Occipital lobe (tissue), 2 donors: ENCODE data around the gene TAS2R40. TPM values are rescaled to one million over a fixed set of nuclear protein-coding genes. Genes with fewer than 3 reads are reported as not detected.

Experiments used
- DNase-seq: peaks from one replicate; lab custom pipeline; 2025; lab: John Stamatoyannopoulos, UW
- total RNA-seq: library from RNA; depleted of rRNA; stranded (reverse); fragments of >200 nt; gene quantifications from one replicate; pipeline ENCODE4 v1.2.3, GENCODE V29; 2014

Gene TAS2R40
- total RNA-seq, 1 donor from 2014 or later, result not detected

- no peak for DNase-seq
Measured at GRCh38 chr7:143223784-143224183, 1.9 kb downstream of the TAS2R40 start.

GRCh38 chr7:143225047-143225446 lies 3.2 kb downstream of the TAS2R40 start:
- no peak for DNase-seq

GRCh38 chr7:143227806-143228205 lies 6.0 kb downstream of the TAS2R40 start:
- no peak for DNase-seq

GRCh38 chr7:143229054-143229790 lies 7.4 kb downstream of the TAS2R40 start:
- no peak for DNase-seq

- DNase-seq, result no peak
Measured at GRCh38 chr7:143230602-143231457, 9.0 kb downstream of the TAS2R40 start.

DNA sequence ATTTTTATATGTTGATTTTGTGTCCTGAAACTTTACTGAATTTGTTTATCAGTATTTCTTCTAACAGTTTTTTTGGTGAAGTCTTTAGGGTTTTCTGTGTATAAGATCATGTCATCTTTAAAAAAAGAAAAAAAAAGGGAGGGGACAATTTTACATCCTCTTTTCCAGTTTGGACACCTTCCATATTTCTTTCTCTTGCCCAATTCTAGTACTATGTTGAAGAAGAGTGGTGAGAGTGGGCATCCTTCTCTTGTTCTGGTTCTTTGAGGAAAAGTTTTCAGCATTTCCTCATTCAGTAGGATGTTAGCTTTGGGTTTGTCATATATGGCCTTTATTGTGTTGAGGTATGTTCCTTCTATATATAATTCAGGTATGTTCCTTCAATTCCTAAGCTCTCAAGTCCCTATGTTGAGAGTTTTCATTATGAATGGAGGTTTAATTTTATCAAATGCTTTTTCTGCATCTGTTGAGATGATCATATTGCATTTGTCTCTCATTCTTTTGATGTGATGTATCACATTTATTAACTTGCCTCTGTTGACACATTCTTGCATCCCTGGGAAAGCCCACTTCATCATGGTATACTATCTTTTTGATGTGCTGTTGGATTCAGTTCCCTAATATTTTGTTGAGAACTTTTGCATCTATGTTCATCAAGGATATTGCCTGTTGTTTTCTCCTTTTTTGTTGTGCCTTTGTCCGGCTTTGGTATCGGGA lies 12.1 kb downstream of the TAS2R40 start:
- DNase-seq, result no peak

DNA sequence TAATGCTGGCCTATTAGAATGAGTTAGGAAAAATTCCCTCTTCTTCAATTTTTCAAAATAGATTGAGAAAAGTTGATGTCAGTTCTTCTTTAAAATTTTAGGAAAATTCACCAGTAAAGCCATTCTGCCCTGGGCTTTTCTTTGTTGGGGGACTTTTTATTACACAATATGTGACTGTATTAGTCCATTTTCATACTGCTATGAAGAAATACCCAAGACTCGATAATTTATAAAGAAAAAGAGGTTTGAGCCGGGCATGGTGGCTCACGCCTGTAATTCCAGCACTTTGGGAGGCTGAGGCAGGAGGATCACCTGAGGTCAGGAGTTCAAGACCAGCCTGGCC lies 12.7 kb downstream of the TAS2R40 start:
- no peak for DNase-seq

DNA sequence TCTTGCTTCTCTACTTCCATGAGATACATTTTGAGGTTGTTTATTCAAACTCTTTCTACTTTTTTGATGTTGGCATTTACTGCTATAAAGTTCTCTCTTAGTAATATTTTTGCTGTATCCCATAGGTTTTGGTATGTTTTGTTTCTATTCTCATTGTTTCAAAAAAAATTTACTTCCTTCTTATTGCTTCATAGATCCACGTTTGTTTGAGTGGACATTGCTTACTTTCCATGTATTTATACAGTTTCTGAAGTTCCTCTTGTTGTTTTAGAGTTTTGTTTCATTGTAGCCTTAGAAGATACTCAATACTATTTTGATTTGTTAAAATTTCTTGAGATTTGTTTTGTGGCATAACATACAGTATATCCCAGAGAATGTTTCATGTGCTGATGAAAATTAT lies 13.7 kb downstream of the TAS2R40 start:
- no peak for DNase-seq

GRCh38 chr7:143236408-143236990 lies 14.7 kb downstream of the TAS2R40 start:
- no peak for DNase-seq

- DNase-seq, result no peak
Measured at GRCh38 chr7:143237366-143237765, 15.5 kb downstream of the TAS2R40 start.

GRCh38 chr7:143238289-143238980 lies 16.6 kb downstream of the TAS2R40 start:
- DNase-seq, result no peak

GRCh38 chr7:143239813-143240212 lies 18.0 kb downstream of the TAS2R40 start:
- no peak for DNase-seq

- DNase-seq, result peak; percentile 25
Measured at GRCh38 chr7:143240291-143241168, 18.7 kb downstream of the TAS2R40 start.

- DNase-seq, result no peak
Measured at GRCh38 chr7:143242306-143242705, 20.5 kb downstream of the TAS2R40 start.

DNA sequence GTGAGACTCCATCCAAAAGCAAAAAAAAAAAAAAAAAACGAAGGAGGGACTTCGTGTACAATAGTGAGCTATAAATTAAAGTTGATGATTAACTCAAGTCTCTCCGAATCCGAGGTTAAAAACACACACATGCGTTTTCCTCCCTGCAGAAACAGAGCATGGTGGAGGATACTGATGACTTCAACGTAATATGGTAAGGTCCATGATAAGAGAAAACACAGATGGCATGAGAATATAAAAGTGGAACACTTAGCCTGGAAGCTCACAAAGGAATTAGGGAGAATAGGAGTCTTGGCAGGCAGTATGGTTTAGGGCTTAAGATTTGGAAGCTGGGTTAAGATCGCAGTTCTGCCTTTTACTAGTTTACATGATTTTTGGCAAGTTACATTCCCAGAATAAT lies 21.3 kb downstream of the TAS2R40 start:
- no peak for DNase-seq

- DNase-seq, result no peak
Measured at GRCh38 chr7:143243614-143244013, 21.8 kb downstream of the TAS2R40 start.

- no peak for DNase-seq
Measured at GRCh38 chr7:143244321-143244720, 22.5 kb downstream of the TAS2R40 start.

- no peak for DNase-seq
Measured at GRCh38 chr7:143245123-143245522, 23.3 kb downstream of the TAS2R40 start.

DNA sequence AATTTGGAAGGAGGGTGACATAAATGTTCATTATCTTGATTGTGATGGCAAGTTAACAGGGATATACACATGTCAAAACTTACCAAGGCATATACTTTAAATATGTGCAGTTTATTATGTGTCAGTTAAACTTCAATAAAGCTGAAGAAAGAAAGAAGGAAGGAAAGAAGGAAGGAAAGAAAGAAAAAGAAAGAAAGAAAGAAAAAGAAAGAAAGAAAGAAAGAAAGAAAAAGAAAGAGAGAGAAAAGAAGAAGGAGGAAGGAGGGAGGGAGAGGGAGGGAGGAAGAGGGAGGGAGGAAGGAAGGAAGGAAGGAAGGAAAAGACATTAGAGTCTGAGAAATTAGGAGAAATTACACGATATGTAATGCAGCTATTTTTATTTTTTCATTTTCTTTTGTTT lies 25.5 kb downstream of the TAS2R40 start:
- DNase-seq, result no peak

DNA sequence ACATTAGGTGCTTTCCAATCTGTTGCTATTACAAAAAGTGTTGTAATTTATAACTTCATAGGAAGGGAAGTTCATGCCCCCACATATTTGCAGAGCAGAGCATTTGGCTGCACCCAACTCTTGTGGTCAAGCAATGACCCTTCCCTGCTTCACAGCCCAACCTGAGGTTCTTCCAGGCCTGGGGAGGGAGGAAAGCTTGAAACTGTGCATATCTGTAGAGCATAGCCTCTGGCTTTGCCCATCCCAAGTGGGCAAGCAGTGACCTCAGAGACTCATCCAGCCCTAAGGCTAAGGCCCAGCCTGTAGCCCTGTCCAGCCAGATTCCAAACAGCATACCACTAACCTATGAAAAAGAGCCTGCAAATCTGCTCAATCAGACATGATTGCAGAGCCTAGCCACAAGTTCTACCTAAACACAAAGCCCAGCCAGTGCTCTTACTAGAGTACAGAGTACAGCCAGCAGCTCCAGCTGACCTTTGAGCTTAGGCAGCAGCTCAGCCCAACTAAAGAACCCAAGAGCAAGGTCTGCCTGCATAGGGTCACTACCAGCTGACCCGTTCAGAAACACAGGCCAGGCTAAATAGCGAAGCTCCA lies 27.0 kb downstream of the TAS2R40 start:
- DNase-seq, result no peak
